Measurements from ENCODE around the gene WDR72. TPM values are rescaled to one million over a fixed set of nuclear protein-coding genes. Genes with fewer than 3 reads are reported as not detected.
A peak's percentile ranks its signal among the peaks of the same experiment; 100 is the strongest.

WDR72 gene
- total RNA-seq, 1 donor from 2014 or later = 2.3 TPM

- no peak overlapping the region for H3K4me3 ChIP-seq (ENCODE audit: low read depth, low read length)
- no peak for TF ChIP-seq CTCF (conservative IDR thresholded peaks at IDR 0.05; ENCODE audit: low read depth, low read length)
- no peak for DNase-seq (ENCODE audit: low read depth)
These were observed 231.5 kb downstream of the WDR72 start for GRCh38 chr15:53527996-53528395.

- no peak overlapping the region for H3K4me3 ChIP-seq (ENCODE audit: low read depth, low read length)
- TF ChIP-seq CTCF (conservative IDR thresholded peaks at IDR 0.05; ENCODE audit: low read depth, low read length) = no peak
- no peak for DNase-seq (ENCODE audit: low read depth)
These were observed 233.6 kb downstream of the WDR72 start for GRCh38 chr15:53525894-53526293.

GRCh38 chr15:53522991-53523390 is 236.5 kb downstream of the WDR72 start:
- peak; percentile 52 for DNase-seq (ENCODE audit: low read depth)
- H3K4me3 ChIP-seq (ENCODE audit: low read depth, low read length) = no peak overlapping the region
- TF ChIP-seq CTCF (conservative IDR thresholded peaks at IDR 0.05; ENCODE audit: low read depth, low read length) = no peak

GRCh38 chr15:53520996-53521395 is 238.5 kb downstream of the WDR72 start:
- H3K4me3 ChIP-seq (ENCODE audit: low read depth, low read length) = no peak overlapping the region
- no peak for TF ChIP-seq CTCF (conservative IDR thresholded peaks at IDR 0.05; ENCODE audit: low read depth, low read length)
- no peak for DNase-seq (ENCODE audit: low read depth)

GRCh38 chr15:53513431-53513830 is 246.0 kb downstream of the WDR72 start:
- TF ChIP-seq CTCF (conservative IDR thresholded peaks at IDR 0.05; ENCODE audit: low read depth, low read length) = no peak
- no peak for DNase-seq (ENCODE audit: low read depth)
- no peak overlapping the region for H3K4me3 ChIP-seq (ENCODE audit: low read depth, low read length)

- no peak for DNase-seq (ENCODE audit: low read depth)
- peak; percentile 20 for TF ChIP-seq CTCF (conservative IDR thresholded peaks at IDR 0.05; ENCODE audit: low read depth, low read length)
These were observed 247.4 kb downstream of the WDR72 start for GRCh38 chr15:53512029-53512428.

GRCh38 chr15:53511175-53511574 is 248.3 kb downstream of the WDR72 start:
- no peak overlapping the region for H3K4me3 ChIP-seq (ENCODE audit: low read depth, low read length)
- no peak for TF ChIP-seq CTCF (conservative IDR thresholded peaks at IDR 0.05; ENCODE audit: low read depth, low read length)
- no peak for DNase-seq (ENCODE audit: low read depth)

More at GRCh38 chr15:53512029-53512428, 247.4 kb downstream of the WDR72 start:
- H3K4me3 ChIP-seq (ENCODE audit: low read depth, low read length) = no peak overlapping the region
